Breast epithelium (tissue), 3 donors: ENCODE data around the gene CAMTA1.

Experiments used
- CTCF ChIP-seq, 3 donors: fragments of 450-650 bp; IDR thresholded peaks; one replicate each; pipeline ENCODE4 v1.5.1; 2016 to 2017; ENCODE audit warnings: antibody characterized with exemption in 3 of 3, mild to moderate bottlenecking in 3 of 3, moderate library complexity in 3 of 3
- POLR2A ChIP-seq: fragments of 450-650 bp; IDR thresholded peaks from one replicate; pipeline ENCODE4 v1.6.1; 2016; ENCODE audit warnings: antibody characterized with exemption, mild to moderate bottlenecking, moderate library complexity

- TF ChIP-seq CTCF (IDR thresholded peaks at IDR 0.05) (no peak), POLR2A (no peak)
Observed at GRCh38 chr1:7094509-7094908, 309.3 kb downstream of the CAMTA1 start.
